Pancreas (tissue), 10 donors: ENCODE results near the gene GRHPR. TPM values are rescaled to one million over a fixed set of nuclear protein-coding genes. Genes with fewer than 3 reads are reported as not detected.
A peak's percentile ranks its signal among the peaks of the same experiment; 100 is the strongest.

Source experiments
- ATAC-seq, 4 donors: fragments of 200-7000 bp; cut with Tn5 transposase; one replicate each; pipeline versions ENCODE4 v1.8.0 to v1.9.1; 2020; ENCODE audit warnings: mild to moderate bottlenecking in 4 of 4, moderate library complexity in 4 of 4
- DNase-seq, 6 donors: peaks; one replicate each; pipeline ENCODE4 v3.0.0-alpha.2; 2020
- FAIRE-seq: peaks from 2 replicates; lab custom pipeline; 2012; peaks lifted over from hg19 to GRCh38; lab: Jason Lieb, UNC
- H3K27ac ChIP-seq, 4 donors: fragments of 200-600 bp; sonication (generic); 1 replicate in 3 of 4; 2 replicates in 1 of 4; pipeline versions ENCODE4 v1.5.0 to v1.8.0; 2020
- H3K27me3 ChIP-seq, 4 donors: fragments of 200-600 bp; one replicate each; pipeline ENCODE4 v1.8.0; 2021
- H3K36me3 ChIP-seq, 3 donors: fragments of 200-600 bp; sonication (generic) in 1 of 3; one replicate each; pipeline versions ENCODE4 v1.5.0 to v1.8.0; 2020 to 2021
- H3K4me1 ChIP-seq, 3 donors: fragments of 200-600 bp; one replicate each; pipeline ENCODE4 v1.8.0; 2021
- H3K4me3 ChIP-seq, 4 donors: fragments of 200-600 bp; sonication (generic) in 2 of 4; one replicate each; pipeline versions ENCODE4 v1.5.0 to v1.8.0; 2020 to 2021
- H3K9me3 ChIP-seq, 4 donors: fragments of 200-600 bp; one replicate each; pipeline ENCODE4 v1.8.0; 2021
- WGBS, 2 donors: extraction: QIAGEN DNeasy Blood & Tissue Kit; methylation state at CpG; one replicate each; pipeline ENCODE4 v1.1.7; 2013; 5-methylcytosine and 5-hydroxymethylcytosine counted together
- intact Hi-C, 3 donors: fragments of 100-400 bp; cut with DNase I; formaldehyde crosslinking; loops; one replicate each; pipeline versions ENCODE4 v1.11.1 to v1.14.2; 2022
- polyA plus RNA-seq, 2 donors: library from polyadenylated mRNA; stranded (reverse); fragments of 200-250 nt; gene quantifications; one replicate each; pipeline ENCODE4 v1.2.3, GENCODE V29; 2013
- total RNA-seq, 6 donors: library from RNA; stranded (reverse); fragmentation: NEBNext Ultra II Directional in 4 of 6; extraction: Animal tissue kit (Norgen Biotek cat#: 25700) in 4 of 6; gene quantifications; one replicate each; pipeline versions ENCODE4 v1.2.1 to v1.2.4, GENCODE V29; 2021 to 2023
- TF ChIP-seq, protein P1 (sequence below), 4 donors: fragments of 200-600 bp; sonication (generic) in 3 of 4; IDR thresholded peaks; one replicate each; pipeline versions ENCODE4 v1.5.0 to v1.8.0; 2021; ENCODE audit warnings: antibody characterized with exemption in 4 of 4
- donor health status: healthy with polysubstance abuse.
- donor health status: DM: no; HTN: no; CAD: no; lungs with moderate emphysema.
- donor health status: DM: no; HTN: no; CAD: no.
- donor health status: control.
- donor health status: control.
- donor health status: Bipolar disorder and iron deficiency.
- donor health status: DM: yes; HTN: yes; CAD: no.
- donor health status: DM: no; HTN: no; CAD: no.
- donor health status: DM: no; HTN: no; CAD: no.
- donor health status: DM: yes; HTN: yes; CAD: no.

Gene GRHPR
- total and polyA plus RNA-seq, 8 donors = 30.2 to 54.3 (median 43.3) TPM

DNA sequence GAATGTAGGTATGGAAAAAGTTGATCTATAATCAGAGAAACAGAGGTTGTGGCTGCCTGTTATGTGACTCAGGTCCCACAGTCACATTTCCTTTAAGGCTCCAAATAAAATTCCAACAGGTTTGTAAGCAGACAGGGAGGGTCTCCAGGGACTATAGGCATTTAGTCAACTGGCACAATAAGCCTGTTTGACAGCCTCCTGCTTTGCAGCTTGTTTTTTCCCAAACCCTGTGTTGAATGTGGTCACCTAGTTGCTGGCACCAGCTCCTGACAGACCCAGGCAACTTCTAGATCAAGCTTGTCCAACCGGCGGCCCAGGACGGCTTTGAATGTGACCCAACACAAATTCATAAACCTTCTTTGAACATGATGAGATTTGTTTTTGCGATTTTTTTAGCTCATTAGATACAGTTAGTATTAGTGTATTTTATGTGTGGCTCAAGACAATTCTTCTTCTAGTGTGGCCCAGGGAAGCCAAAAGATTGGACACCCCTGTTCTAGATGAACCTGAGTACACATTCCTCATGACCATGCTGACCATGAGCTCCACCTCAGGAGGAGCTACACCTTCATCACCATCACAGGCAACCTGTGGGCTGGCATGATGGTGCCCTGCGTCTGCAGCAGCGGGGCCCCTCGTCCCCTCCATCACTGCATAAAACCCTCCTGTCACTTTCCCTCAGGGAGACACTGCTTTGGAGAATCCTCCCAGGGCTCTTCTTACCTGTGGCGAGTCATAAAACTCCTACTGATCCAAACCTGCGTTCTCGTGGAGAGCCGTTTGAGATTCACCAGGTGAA is 15.7 kb upstream of the GRHPR start:
- DNase-seq = peak in 4 of 6 donors; percentile 64 to 77 (median 68)
- H3K4me1 ChIP-seq = peaks cover 4 to 31% (median 23%) of the 10 kb centered on the region in 3 donors
- H3K27ac ChIP-seq = peak overlapping the region; percentile 17 to 85 (median 46)
- H3K4me3 ChIP-seq = no peak overlapping the region
- no peaks in the 10 kb centered on the region for H3K9me3 ChIP-seq
- no peaks in the 10 kb centered on the region for H3K27me3 ChIP-seq
- no peaks in the 10 kb centered on the region for H3K36me3 ChIP-seq
- TF ChIP-seq, protein P1, sequence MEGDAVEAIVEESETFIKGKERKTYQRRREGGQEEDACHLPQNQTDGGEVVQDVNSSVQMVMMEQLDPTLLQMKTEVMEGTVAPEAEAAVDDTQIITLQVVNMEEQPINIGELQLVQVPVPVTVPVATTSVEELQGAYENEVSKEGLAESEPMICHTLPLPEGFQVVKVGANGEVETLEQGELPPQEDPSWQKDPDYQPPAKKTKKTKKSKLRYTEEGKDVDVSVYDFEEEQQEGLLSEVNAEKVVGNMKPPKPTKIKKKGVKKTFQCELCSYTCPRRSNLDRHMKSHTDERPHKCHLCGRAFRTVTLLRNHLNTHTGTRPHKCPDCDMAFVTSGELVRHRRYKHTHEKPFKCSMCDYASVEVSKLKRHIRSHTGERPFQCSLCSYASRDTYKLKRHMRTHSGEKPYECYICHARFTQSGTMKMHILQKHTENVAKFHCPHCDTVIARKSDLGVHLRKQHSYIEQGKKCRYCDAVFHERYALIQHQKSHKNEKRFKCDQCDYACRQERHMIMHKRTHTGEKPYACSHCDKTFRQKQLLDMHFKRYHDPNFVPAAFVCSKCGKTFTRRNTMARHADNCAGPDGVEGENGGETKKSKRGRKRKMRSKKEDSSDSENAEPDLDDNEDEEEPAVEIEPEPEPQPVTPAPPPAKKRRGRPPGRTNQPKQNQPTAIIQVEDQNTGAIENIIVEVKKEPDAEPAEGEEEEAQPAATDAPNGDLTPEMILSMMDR (IDR thresholded peaks at IDR 0.05) = no peak
- 71 to 76% methylated on average over 11 of the region's 11 CpGs for WGBS, 2 donors
- intact Hi-C loops = no loop called here
- peak; percentile 53 to 80 (median 67) for ATAC-seq
- FAIRE-seq = no peak

DNA sequence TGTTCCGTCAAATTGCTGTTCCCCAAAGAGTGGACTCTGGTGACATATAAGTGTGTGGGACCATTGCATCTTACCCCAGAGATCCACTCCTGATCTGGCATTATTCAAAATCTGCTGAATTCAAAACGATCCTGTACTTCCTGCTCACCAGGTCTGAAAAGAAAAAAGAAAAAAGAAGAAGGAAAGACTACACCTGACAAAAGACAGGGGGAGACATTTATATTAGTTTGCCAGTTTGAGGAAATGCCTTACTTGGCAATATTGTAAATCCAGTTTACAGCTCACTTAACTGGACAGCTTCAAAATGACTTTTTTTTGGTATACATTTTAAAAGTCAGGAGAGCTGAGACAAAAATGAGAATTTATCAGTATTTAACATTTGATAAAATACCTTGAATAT is 15.0 kb upstream of the GRHPR start:
- H3K4me1 ChIP-seq = peaks cover 4 to 28% (median 23%) of the 10 kb centered on the region in 3 donors
- peak in 1 of 4 donors; percentile 7 for ATAC-seq
- intact Hi-C loops = no loop called here
- WGBS, 2 donors = 55 to 63% methylated on average over 2 of the region's 2 CpGs
- FAIRE-seq = no peak
- peak overlapping the region in 2 of 4 donors; percentile 71 to 85 for H3K27ac ChIP-seq
- H3K4me3 ChIP-seq = no peak overlapping the region
- TF ChIP-seq, protein P1 (IDR thresholded peaks at IDR 0.05) = no peak
- no peak for DNase-seq
- no peaks in the 10 kb centered on the region for H3K36me3 ChIP-seq
- no peaks in the 10 kb centered on the region for H3K27me3 ChIP-seq
- no peaks in the 10 kb centered on the region for H3K9me3 ChIP-seq

DNA sequence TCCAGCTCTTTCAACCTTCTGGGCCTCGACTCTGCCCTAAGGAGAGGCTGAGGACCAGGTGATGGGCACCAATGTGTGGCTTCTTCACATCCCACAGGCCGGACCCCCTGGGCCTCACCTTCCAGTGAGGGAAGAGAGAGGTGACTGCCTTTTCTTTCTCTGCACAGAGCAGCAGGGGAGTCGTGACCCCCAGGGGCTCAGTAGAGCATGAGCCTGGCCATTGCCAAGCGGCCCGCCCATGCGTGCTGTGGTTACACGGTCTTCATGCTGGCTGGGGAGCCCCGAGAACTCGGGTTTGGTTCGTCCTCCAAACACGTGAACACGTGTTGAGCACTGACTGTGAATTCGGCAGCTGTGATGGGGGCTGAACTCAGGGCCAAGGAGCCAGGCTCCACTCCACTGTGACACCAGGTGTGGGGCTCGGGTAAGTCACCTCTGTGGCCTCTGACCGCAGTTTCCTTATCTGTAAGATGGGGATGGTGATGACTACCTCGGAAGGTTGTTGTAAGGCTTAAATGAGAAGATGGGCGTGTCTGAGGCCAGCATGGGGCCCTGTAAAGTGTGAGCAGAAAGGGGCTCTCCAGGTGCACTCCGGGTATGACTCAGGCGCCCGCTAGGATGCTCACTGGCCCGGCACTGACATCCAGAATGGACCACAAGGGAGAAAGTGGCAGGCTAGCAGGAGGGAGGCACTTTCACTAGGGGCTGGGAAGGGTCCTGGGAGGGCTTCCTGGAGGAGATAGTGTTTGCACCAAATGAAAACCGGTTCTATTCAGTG is 13.4 kb upstream of the GRHPR start:
- DNase-seq (peak in 1 of 6 donors; percentile 36), ATAC-seq (no peak), FAIRE-seq (no peak)
- TF ChIP-seq, protein P1 (IDR thresholded peaks at IDR 0.05) = no peak
- H3K9me3 ChIP-seq = no peaks in the 10 kb centered on the region
- intact Hi-C loops = no loop called here
- H3K27ac ChIP-seq = no peak overlapping the region
- no peaks in the 10 kb centered on the region for H3K27me3 ChIP-seq
- 83 to 87% methylated on average over 22 of the region's 22 CpGs for WGBS, 2 donors
- no peaks in the 10 kb centered on the region for H3K36me3 ChIP-seq
- H3K4me1 ChIP-seq = peaks cover 4 to 23% (median 22%) of the 10 kb centered on the region in 3 donors
- no peak overlapping the region for H3K4me3 ChIP-seq

DNA sequence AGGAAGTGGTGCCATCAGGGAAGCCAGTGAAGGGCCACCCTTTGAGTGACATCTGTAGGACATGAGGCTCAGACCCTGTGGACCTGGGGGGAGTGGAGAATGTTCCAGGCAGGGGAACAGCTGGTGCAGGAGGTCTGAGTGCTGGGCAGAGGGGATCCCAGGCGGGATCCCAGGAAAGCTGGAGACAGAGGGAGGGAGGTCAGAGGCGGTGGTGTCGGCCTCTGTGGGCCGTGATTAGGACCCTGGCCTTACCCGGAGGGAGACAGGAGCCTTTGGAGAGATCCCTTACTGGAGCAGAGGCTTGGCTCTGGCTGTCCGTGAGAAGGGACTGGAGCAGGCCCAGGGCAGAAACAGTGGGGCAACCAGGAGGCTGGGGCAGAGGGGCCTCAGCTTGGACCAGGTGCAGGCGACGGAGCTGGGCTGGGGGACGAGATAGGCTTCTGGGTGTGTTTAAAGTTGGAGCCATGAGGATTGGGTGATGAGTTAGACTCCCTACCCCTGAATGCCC is 12.1 kb upstream of the GRHPR start:
- H3K9me3 ChIP-seq = no peaks in the 10 kb centered on the region
- no peak overlapping the region for H3K27ac ChIP-seq
- intact Hi-C loops = no loop called here
- no peaks in the 10 kb centered on the region for H3K36me3 ChIP-seq
- peaks cover 4 to 22% (median 18%) of the 10 kb centered on the region in 3 donors for H3K4me1 ChIP-seq
- FAIRE-seq = no peak
- H3K27me3 ChIP-seq = no peaks in the 10 kb centered on the region
- no peak overlapping the region for H3K4me3 ChIP-seq
- DNase-seq = no peak
- no peak for ATAC-seq
- TF ChIP-seq, protein P1 (IDR thresholded peaks at IDR 0.05) = no peak
- 90 to 93% methylated on average over 9 of the region's 9 CpGs for WGBS, 2 donors
